Gastroesophageal sphincter (tissue), 3 donors: ENCODE results near the gene PI16.

Experiments
- CTCF ChIP-seq, 4 experiments: fragments of 200-600 bp in 2 of 4; fragments of 450-650 bp in 2 of 4; sonication (generic) in 1 of 4; IDR thresholded peaks; one replicate each; pipeline ENCODE4 v1.5.1; 2017 to 2019; ENCODE audit warnings: antibody characterized with exemption in 4 of 4, mild to moderate bottlenecking in 2 of 4, moderate library complexity in 2 of 4
- EP300 ChIP-seq: sonication (generic); formaldehyde crosslinking; IDR thresholded peaks from one replicate; pipeline ENCODE4 v1.6.1; 2017; ENCODE audit warnings: antibody characterized with exemption, mild to moderate bottlenecking
- POLR2A ChIP-seq, 2 donors: fragments of 450-650 bp; IDR thresholded peaks; one replicate each; pipeline ENCODE4 v1.6.1; 2017; ENCODE audit warnings: antibody characterized with exemption in 2 of 2, mild to moderate bottlenecking in 2 of 2, moderate library complexity in 1 of 2
- POLR2AphosphoS5 ChIP-seq: sonication (generic); formaldehyde crosslinking; IDR thresholded peaks from one replicate; pipeline ENCODE4 v1.6.1; 2017; ENCODE audit warnings: antibody characterized with exemption

DNA sequence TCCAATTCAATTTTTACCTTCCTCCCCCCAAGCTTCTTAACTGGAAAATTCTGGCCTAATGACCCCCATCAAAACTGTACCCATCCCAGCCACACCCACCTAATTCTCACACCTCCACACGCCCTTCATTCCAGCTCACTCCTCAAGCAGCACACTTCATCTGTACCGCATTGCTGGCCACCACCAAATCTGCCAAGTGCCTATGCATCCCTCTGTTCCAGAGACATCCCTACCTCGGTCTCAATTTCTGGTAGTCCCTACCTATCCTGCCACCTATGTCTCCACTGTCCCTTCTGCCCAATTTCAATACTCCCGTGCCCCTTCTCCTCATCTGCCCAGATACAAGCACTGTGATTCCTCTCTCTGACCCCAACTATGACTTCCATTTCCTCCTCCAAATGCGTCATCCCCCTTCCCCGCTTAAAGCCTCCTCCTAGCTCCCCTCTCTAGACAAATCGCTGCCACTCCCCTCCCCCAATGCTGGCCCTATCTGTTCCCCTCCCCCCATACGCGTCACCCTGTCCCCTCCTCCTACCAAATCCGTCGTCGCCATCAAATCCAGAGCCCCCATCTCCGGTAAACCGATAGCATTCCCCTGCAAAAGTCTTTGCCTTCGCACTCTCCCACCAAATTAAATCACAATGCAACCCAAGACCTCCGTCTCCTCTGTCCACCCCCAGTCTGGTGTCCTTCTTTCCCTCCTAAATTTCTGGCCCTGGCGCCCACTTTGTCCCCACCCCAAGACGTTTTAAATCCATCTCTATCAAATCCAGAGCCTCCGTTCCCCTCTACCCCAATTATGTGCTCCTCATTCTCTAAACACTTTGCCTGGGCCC is 30.3 kb downstream of the PI16 start:
- TF ChIP-seq CTCF (IDR thresholded peaks at IDR 0.05) (no peak), EP300 (no peak), POLR2A (IDR thresholded peaks at IDR 0.05) (no peak), POLR2AphosphoS5 (no peak)
